KBM-7 (cell line): ENCODE results near the gene ZIC1.

Source experiments
- DNase-seq: peaks from one replicate; pipeline ENCODE4 v3.0.0-alpha.2; 2015
- in situ Hi-C: fragments of 300-500 bp; cut with MboI; formaldehyde crosslinking; loops from 2 replicates; pipeline ENCODE4 v1.14.3; 2020; ENCODE audit warnings: low sequenced_read_pairs, low pct_unique_long_range_greater_than_20kb, mixed read lengths

ZIC1 gene

GRCh38 chr3:147393261-147393942, 15.8 kb upstream of the ZIC1 start:
- in situ Hi-C loops = no loop called here
- no peak for DNase-seq

- DNase-seq = no peak
Measured at GRCh38 chr3:147393943-147394883, 15.0 kb upstream of the ZIC1 start.

GRCh38 chr3:147394884-147395225, 14.3 kb upstream of the ZIC1 start:
- DNase-seq = no peak
- in situ Hi-C loops = no loop called here

More at GRCh38 chr3:147393943-147394883, 15.0 kb upstream of the ZIC1 start:
- in situ Hi-C loops = no loop called here

- in situ Hi-C loops = no loop called here
- DNase-seq = no peak
Measured at GRCh38 chr3:147395899-147396711, 13.1 kb upstream of the ZIC1 start.

- DNase-seq = no peak
- in situ Hi-C loops = no loop called here
Measured at GRCh38 chr3:147396712-147397046, 12.5 kb upstream of the ZIC1 start.

GRCh38 chr3:147397155-147397874, 11.8 kb upstream of the ZIC1 start:
- DNase-seq = no peak
- in situ Hi-C loops = no loop called here

GRCh38 chr3:147397875-147398812, 11.0 kb upstream of the ZIC1 start:
- in situ Hi-C loops = no loop called here
- no peak for DNase-seq

- in situ Hi-C loops = no loop called here
Measured at GRCh38 chr3:147398813-147399534, 10.2 kb upstream of the ZIC1 start.

GRCh38 chr3:147400111-147400510, 9.1 kb upstream of the ZIC1 start:
- no peak for DNase-seq
- in situ Hi-C loops = no loop called here

More at GRCh38 chr3:147398813-147399534, 10.2 kb upstream of the ZIC1 start:
- DNase-seq = no peak

- no peak for DNase-seq
- in situ Hi-C loops = no loop called here
Measured at GRCh38 chr3:147400999-147401398, 8.2 kb upstream of the ZIC1 start.

- in situ Hi-C loops = no loop called here
Measured at GRCh38 chr3:147401421-147401820, 7.7 kb upstream of the ZIC1 start.

GRCh38 chr3:147402159-147402558, 7.0 kb upstream of the ZIC1 start:
- DNase-seq = no peak
- in situ Hi-C loops = no loop called here

More at GRCh38 chr3:147401421-147401820, 7.7 kb upstream of the ZIC1 start:
- DNase-seq = no peak

GRCh38 chr3:147403511-147403910, 5.7 kb upstream of the ZIC1 start:
- no peak for DNase-seq

GRCh38 chr3:147404000-147404799, 5.0 kb upstream of the ZIC1 start:
- no peak for DNase-seq
- in situ Hi-C loops = no loop called here

More at GRCh38 chr3:147403511-147403910, 5.7 kb upstream of the ZIC1 start:
- in situ Hi-C loops = no loop called here

GRCh38 chr3:147404800-147405230, 4.3 kb upstream of the ZIC1 start:
- in situ Hi-C loops = no loop called here
- DNase-seq = no peak

GRCh38 chr3:147405231-147406027, 3.7 kb upstream of the ZIC1 start:
- no peak for DNase-seq
- in situ Hi-C loops = no loop called here
